ENCODE data around the gene CACNA1S.

CACNA1S gene

DNA sequence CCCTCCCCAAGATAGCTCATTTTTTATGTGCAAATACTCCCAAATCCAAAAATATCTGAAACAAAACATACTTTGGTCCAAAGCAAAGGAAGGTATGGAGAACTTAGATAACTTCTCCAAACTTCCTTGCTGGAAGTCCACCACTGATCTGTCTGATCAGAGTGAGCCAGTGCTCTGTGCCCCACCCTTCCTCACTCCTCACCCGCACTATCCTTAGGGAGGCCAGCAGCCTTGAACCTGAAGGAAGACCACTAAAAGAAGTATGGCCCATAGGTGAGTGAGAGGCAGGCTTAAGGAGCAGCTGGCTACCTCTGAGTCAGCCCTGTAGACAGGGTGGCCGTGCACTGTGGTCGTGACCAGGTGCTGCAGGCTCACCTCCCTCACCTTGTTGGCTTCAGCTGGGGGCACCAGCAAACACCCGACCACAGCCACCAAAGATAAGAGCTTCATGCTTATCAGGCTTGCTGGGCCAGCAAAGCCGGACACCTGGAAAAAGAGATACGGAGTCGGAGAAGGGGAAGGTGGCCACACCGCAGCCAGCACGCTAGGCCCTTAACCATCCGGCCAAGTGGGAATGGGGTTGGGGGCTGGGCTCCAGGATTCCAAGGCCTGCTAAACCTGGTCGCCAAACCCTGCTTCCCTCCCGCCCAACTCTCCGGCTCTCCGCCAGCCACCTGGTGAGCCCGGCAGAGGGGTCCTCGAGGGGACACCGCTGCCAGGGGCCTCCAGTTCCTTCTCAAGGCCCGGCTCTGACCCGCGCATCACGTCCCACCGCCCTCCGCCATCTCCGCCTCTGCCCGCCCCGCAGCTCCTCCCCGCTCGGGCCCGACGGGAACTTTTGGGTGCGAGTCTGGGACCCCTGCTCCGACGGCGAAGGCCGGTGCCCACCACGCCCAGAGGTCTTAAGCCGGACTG is 41.5 kb upstream of the CACNA1S start:
- H3K4me3 ChIP-seq (ENCODE audit: low read length): peak overlapping the region; percentile 81
- DNase-seq (ENCODE audit: low read depth): no peak
- TF ChIP-seq, protein P1, sequence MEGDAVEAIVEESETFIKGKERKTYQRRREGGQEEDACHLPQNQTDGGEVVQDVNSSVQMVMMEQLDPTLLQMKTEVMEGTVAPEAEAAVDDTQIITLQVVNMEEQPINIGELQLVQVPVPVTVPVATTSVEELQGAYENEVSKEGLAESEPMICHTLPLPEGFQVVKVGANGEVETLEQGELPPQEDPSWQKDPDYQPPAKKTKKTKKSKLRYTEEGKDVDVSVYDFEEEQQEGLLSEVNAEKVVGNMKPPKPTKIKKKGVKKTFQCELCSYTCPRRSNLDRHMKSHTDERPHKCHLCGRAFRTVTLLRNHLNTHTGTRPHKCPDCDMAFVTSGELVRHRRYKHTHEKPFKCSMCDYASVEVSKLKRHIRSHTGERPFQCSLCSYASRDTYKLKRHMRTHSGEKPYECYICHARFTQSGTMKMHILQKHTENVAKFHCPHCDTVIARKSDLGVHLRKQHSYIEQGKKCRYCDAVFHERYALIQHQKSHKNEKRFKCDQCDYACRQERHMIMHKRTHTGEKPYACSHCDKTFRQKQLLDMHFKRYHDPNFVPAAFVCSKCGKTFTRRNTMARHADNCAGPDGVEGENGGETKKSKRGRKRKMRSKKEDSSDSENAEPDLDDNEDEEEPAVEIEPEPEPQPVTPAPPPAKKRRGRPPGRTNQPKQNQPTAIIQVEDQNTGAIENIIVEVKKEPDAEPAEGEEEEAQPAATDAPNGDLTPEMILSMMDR (conservative IDR thresholded peaks at IDR 0.05; ENCODE audit: low read depth, low read length): no peak

DNA sequence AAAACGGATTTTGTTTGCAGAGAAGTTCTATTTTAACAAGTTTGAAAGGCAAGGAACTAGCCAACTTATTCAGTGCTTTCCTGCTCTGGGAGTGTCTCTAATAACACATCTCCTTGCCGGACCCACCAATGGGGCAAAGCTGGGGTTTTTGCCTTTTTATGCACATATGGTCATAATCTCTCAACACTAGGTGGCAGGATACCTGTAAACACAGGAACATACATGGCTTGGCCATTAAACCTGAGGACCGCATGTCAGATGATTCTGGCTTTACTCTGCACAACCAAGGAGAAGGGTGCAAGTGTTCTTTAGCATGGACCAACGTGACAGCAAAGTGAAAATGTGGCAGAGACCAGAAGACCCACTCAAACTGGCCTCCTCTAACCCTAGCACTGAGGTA is 37.2 kb upstream of the CACNA1S start:
- TF ChIP-seq, protein P1 (conservative IDR thresholded peaks at IDR 0.05; ENCODE audit: low read depth, low read length): peak; percentile 62
- no peak for DNase-seq (ENCODE audit: low read depth)
- no peak overlapping the region for H3K4me3 ChIP-seq (ENCODE audit: low read length)

DNA sequence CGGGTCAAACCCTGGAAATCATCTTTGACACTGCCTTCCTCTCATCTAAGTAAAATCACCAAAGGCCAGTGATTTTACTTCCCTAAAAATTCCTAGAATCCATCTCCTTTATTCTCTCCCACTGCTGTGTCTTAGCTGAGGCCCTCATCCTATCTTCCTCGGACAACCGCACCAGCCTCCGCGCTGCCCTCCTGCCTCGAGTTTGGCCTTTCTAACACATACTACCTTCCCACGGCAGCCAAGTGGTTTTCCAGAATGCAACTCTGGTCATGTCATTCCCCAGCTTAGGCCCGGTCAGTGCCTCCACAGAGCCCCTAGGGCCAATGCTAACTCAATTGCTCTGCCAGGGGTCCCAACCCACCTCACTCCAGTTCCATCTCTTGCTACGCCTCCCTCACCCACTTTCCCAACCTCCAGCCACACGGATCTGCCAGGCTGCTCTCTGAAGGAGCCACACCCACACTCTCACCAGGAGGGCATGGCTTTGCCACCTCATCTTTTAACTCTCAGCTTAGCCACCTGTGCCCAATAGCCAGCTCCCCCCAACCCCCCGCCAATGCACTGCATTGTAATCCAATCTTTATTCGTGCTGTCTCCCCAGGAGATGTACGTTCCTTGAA is 35.3 kb upstream of the CACNA1S start:
- H3K4me3 ChIP-seq (ENCODE audit: low read length): no peak overlapping the region
- TF ChIP-seq, protein P1 (conservative IDR thresholded peaks at IDR 0.05; ENCODE audit: low read depth, low read length): no peak
- no peak for DNase-seq (ENCODE audit: low read depth)

DNA sequence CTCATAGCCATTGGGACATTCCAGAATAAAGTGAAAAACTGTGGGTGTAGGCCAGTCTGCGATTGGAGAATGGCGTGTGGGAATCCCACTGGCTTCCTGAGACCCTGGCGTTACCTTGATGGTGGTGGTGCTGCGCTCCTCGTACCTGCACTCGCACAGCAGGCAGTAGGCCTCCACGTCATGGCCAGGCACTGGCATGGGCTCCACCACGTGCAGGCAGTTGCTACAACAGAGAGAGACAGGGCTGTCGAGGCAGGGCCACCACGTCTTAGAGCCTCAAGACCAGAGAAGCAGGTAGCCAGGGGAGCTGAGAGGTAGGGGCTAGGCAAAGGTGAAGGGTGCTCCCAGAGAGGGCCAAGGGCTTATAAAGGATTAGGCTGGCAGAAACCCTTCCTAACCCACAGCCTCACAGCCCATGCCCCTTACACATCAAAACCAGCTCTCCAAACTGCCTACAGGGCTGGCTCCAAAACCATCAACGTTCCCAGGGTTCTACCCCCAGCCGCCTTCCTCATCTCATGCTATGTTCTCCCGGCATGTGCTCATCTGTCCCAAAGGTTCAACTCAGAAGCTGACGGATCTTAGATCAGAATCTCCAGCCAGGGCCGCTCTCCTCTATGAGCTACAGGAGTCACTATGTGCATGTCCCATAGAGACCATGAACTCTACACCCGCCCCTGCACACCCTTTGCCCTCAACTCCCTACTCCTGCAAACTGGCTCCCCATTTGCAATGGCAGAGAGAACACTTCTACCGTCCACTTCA is 34.6 kb upstream of the CACNA1S start:
- DNase-seq (ENCODE audit: low read depth): no peak
- no peak overlapping the region for H3K4me3 ChIP-seq (ENCODE audit: low read length)
- TF ChIP-seq, protein P1 (conservative IDR thresholded peaks at IDR 0.05; ENCODE audit: low read depth, low read length): no peak

DNA sequence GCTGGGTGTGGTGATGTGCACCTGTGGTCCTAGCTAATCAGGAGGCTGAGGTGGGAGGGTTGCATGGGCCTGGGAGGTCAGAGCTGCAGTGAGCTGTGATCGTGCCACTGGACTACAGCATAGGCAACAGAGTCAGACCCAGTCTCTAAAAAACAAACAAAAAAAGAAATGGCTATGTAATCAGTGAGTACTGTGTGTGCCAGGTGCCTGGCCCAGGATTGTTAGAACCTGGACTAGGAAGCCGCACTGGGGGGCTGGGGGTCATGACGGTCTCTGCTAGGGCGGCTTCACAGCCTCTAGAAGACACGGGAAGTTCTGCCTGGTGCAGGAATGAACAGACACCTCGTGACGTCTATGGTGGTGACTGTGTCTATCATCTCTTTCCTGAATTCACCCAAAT is 33.6 kb upstream of the CACNA1S start:
- H3K4me3 ChIP-seq (ENCODE audit: low read length): no peak overlapping the region
- TF ChIP-seq, protein P1 (conservative IDR thresholded peaks at IDR 0.05; ENCODE audit: low read depth, low read length): no peak
- DNase-seq (ENCODE audit: low read depth): no peak

DNA sequence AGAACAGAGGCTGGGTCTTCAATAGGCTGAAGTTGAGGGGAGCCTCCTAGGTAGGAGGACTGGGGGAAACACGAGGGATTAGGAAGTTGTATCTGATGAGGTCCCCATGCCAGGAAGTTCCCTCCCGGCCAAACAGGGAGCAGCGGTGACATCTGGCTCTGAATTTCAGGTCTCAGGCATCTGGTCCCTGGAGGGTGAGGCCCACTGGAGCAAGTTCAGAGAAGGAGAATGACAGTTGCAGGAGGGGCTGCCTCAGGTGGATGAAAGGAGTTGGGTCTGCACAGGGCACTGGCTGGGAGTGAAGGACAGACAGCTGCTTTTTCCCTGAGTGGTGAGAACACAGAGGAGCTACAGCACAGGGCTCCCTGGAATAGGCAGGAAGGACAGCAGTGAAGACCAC is 32.9 kb upstream of the CACNA1S start:
- TF ChIP-seq, protein P1 (conservative IDR thresholded peaks at IDR 0.05; ENCODE audit: low read depth, low read length): no peak
- no peak for DNase-seq (ENCODE audit: low read depth)
- H3K4me3 ChIP-seq (ENCODE audit: low read length): no peak overlapping the region
